Left kidney (tissue), 8 donors: Measurements from ENCODE around the gene TBP. TPM values are rescaled to one million over a fixed set of nuclear protein-coding genes. Genes with fewer than 3 reads are reported as not detected.
A peak's percentile ranks its signal among the peaks of the same experiment; 100 is the strongest.
"Not testable (repeated sequence)": the region's sequence is repeated elsewhere in the genome, so short reads cannot be mapped to it uniquely, and the experiment has no call there.

Experiments
- DNase-seq: peaks from one replicate; pipeline ENCODE4 v3.0.0-alpha.2; 2013
- long read RNA-seq, 8 donors: transcript quantifications; one replicate each; lab custom pipeline, GENCODE V29; 2026
- polyA plus RNA-seq: library from polyadenylated mRNA; unstranded; fragments of 120-200 nt; gene quantifications from one replicate; pipeline ENCODE4 v1.2.1, GENCODE V29; 2013; ENCODE audit not compliant: insufficient read length

TBP gene
- 28.2 TPM for polyA plus RNA-seq
- long read RNA-seq, donor 1, partial matches to known transcripts = 43 of 46 reads
- long read RNA-seq, donor 1, other reads (novel, unspliced or antisense) = 0 of 46 reads
- long read RNA-seq, donor 2, partial matches to known transcripts = 5 of 8 reads
- long read RNA-seq, donor 2, other reads (novel, unspliced or antisense) = 0 of 8 reads
- long read RNA-seq, donor 3, partial matches to known transcripts = 113 of 119 reads
- long read RNA-seq, donor 3, other reads (novel, unspliced or antisense) = 0 of 119 reads
- long read RNA-seq, donor 4 = 0 reads
- long read RNA-seq, donor 5, transcript TBP-202 (8 exons, 1,903 nt) = major isoform, 6 of 18 reads
- long read RNA-seq, donor 5, partial matches to known transcripts = 7 of 18 reads
- long read RNA-seq, donor 5, other reads (novel, unspliced or antisense) = 0 of 18 reads
- long read RNA-seq, donor 6, partial matches to known transcripts = 32 of 33 reads
- long read RNA-seq, donor 6, other reads (novel, unspliced or antisense) = 0 of 33 reads
- long read RNA-seq, donor 7, transcript TBP-202 (8 exons, 1,903 nt) = major isoform, 5 of 36 reads
- long read RNA-seq, donor 7, partial matches to known transcripts = 29 of 36 reads
- long read RNA-seq, donor 7, other reads (novel, unspliced or antisense) = 0 of 36 reads
- long read RNA-seq, donor 8, partial matches to known transcripts = 6 of 7 reads
- long read RNA-seq, donor 8, other reads (novel, unspliced or antisense) = 0 of 7 reads

DNA sequence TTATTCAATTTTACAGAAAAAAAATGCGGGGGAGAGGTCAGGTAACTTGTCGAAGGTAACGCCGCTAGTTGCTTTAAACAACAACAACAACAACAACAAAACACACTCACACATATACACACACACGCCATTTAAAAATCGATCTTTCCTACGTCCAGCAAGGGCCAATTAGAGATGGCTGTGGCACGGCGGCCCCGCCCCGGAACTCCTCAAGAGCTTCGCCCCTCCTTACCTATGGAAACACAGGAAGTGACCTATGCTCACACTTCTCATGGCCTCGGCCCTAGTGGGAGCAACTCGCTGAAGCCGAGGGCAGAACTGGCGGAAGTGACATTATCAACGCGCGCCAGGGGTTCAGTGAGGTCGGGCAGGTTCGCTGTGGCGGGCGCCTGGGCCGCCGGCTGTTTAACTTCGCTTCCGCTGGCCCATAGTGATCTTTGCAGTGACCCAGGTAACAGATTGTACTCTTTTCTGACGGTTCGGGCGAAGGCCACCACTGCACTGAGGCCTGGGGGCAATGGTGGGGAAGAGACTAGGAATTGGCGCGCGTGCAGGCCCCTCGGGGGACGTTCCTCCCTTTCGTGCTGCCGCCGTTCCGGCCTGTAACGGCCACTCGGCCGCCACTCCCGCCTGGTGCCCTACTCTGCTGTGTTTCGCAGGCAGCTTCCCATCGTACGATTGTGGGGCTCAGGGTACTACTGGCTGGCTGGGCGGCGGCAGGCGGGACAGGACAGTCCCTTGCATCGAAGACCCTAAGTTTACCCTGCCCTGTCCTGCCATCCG is at the start of gene TBP:
Gene TBP, plus strand, starts transcription at position 357 of the 783 bp plus-strand sequence. CDS start 2,661 bp downstream, outside the sequence.
- peak; percentile 97 for DNase-seq

DNA sequence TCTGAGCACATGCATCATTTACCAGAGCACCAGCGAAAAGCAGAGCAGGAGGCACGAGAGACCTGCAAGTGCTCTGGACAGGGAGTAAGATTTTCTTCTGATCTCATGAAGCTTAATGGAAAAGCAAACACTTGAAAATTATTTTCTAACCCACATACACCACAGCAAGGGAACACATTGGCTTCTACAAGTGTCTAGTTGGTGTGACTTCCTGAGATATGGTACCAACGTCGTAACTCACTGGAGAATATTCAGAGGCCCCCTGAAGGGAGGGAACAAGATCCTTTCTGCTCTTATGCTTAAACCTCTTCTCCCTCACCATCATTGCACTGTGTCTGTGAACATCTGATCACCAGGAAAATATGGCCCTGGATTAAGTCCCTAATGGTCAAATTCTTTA is 49.7 kb upstream of the TBP start:
- no peak for DNase-seq

DNA sequence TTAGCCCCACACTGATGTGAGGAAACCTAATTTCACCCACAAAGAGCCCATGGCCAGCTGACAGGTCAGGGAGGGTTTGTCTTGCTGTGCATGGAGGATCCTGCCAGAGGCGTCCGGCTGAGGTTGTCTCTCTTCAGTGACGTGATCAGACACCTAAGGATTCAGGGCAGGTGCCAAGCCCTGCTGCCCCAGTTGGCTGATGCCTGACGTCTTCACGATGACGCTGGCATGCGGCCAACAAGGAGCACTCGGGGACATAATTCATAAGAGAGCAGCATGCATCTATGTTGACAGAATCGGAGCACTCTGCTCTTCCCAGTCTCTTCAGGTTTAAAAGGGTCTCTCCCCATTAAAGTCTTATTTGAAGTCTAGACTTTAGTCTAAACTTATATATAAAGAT is 48.9 kb upstream of the TBP start:
- no peak for DNase-seq

DNA sequence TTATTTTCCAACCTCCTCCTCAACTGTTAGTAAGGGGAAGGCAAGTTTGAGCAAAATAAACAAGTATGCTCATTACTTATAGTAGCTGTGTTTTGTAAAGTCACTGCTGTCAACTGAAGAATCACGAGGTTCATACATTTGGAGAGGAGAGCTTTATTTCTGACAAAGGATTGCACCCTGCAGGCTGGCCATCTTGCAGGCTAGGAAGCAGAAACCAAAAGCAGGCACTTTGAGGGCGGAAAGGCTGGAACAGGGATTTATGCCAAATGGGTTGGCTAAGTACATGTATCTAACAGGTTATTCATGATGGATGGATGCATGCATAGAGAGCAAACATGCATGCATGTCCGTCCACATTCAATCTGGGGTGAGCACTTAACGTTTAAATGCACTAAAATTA is 47.7 kb upstream of the TBP start:
- DNase-seq = no peak

DNA sequence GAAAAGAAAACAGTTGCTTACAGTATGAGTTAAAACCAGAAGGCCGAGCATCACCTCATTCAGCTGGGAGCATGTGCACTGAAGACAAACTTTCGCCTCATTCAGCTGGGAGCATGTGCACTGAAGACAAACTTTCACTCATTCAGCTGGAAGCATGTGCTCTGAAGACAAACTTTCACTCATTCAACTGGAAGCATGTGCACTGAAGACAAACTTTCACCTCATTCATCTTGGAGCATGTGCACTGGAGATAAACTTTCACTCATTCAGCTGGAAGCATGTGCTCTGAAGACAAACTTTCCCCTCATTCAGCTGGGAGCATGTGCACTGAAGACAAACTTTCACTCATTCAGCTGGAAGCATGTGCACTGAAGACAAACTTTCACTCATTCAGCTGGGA is 46.4 kb upstream of the TBP start:
- not testable (repeated sequence) for DNase-seq

DNA sequence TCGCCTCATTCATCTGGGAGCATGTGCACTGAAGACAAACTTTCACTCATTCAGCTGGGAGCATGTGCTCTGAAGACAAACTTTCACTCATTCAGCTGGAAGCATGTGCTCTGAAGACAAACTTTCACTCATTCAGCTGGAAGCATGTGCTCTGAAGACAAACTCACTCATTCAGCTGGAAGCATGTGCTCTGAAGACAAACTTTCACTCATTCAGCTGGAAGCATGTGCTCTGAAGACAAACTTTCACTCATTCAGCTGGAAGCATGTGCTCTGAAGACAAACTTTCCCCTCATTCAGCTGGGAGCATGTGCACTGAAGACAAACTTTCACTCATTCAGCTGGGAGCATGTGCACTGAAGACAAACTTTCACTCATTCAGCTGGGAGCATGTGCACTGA is 45.9 kb upstream of the TBP start:
- not testable (repeated sequence) for DNase-seq

DNA sequence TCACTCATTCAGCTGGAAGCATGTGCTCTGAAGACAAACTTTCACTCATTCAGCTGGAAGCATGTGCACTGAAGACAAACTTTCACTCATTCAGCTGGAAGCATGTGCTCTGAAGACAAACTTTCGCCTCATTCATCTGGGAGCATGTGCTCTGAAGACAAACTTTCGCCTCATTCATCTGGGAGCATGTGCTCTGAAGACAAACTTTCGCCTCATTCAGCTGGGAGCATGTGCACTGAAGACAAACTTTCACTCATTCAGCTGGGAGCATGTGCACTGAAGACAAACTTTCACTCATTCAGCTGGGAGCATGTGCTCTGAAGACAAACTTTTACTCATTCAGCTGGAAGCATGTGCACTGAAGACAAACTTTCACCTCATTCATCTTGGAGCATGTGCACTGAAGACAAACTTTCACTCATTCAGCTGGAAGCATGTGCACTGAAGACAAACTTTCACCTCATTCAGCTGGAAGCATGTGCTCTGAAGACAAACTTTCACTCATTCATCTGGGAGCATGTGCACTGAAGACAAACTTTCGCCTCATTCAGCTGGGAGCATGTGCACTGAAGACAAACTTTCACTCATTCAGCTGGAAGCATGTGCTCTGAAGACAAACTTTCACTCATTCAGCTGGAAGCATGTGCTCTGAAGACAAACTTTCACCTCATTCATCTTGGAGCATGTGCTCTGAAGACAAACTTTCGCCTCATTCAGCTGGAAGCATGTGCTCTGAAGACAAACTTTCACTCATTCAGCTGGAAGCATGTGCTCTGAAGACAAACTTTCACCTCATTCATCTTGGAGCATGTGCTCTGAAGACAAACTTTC is 45.1 kb upstream of the TBP start:
- not testable (repeated sequence) for DNase-seq

DNA sequence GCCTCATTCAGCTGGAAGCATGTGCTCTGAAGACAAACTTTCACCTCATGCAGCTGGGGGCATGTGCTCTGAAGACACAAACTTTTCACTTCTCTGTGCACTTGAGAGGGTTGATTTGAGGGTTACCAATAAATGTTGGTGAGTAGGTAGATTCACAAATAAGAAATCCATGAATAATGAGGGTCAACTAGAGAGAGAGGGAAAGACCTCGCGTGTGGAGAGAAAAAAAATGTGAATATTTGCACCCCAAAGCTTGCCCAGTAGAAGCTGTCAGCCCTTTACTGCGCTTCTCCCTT is 44.5 kb upstream of the TBP start:
- DNase-seq = no peak

DNA sequence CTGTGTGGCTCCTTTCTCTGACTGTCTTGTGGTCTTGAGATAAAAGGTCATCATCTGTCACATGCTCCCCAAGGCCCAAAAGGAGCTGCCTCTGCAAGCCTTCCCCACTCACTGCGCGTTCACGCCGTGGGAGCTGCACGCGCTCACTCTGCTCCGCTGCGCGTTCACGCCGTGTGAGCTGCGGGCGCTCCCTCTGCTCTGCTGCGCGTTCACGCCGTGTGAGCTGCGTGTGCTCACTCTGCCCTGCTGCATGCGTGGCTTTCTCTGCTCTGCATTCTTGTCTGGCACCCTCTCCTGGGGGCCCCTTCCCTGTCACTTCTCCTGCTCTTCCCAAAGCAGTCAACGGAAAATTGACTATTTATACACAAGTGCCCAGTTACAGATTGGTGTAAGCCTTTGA is 43.5 kb upstream of the TBP start:
- no peak for DNase-seq

DNA sequence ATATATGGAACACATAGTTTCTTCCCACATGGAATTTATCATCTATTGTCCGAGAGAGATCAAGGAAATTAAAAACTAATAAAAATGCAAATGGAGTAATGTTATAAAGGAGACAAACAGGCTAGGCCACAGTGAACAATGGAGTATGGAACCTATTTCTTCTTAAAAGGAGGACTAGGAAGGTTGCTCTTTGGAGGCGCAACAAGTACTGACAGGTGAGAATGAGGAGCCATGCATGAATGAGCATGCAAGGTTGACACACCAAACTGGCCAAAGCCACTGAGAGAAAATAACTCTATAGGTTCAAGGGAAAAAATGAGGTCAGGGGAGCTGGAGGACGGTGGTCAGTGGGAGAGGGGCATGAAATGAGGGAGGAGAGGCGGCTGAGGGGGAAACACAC is 41.9 kb upstream of the TBP start:
- DNase-seq = no peak

DNA sequence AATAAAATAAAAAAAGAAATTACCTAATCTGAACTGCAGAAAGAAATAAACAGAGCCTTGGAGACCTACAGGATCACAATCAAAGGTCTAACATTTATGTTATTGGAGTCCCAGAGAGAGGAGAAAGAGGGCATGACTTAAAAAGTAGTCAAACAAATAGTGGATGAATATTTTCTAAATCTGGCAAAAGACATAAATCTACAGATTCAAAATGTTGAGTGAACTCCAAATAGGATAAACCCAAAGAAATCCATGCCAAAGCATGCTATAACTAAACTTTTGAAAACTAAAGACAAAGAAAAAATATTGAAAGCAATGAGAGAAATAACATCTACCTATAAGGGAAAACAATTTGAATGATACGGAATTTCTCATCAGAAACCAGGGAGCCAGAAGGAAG is 39.3 kb upstream of the TBP start:
- no peak for DNase-seq

DNA sequence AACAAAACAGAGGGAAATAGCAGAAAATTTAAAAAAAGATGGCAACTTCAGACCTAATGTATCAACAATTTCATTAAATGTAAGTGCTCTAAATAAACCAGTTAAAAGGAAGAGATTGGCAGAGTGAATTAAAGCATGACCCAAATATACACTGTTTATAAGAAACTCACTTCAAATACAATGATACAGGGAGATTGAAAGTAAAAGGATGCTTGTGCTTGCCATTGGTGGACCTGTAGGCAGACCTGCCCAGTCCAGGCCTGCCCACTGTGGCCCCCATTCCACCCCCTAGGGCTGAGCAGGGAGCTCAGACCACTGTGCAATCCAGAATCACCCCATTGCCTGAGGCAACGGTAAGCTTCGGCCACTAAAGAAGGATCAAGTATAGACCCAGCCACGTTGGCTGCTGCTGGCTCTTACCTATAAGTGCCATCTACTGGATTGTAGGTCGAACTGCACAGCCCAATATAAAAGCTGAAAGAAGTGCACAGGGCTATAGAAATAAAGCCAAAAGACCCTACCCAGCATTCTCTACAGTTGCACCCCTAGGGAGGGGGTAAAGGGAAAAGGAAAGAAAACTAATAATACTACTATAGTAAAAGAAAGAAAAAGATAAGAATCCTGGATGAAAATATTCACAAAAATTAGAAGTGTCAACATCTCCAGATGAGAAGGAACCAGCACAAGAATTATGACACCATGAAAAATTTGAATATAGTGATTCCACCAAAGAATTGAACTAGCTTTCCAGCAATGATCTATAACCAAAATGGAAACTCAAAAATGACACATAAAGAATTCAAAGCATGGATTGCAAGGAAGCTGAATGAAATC is 37.2 kb upstream of the TBP start:
- DNase-seq = peak; percentile 21

DNA sequence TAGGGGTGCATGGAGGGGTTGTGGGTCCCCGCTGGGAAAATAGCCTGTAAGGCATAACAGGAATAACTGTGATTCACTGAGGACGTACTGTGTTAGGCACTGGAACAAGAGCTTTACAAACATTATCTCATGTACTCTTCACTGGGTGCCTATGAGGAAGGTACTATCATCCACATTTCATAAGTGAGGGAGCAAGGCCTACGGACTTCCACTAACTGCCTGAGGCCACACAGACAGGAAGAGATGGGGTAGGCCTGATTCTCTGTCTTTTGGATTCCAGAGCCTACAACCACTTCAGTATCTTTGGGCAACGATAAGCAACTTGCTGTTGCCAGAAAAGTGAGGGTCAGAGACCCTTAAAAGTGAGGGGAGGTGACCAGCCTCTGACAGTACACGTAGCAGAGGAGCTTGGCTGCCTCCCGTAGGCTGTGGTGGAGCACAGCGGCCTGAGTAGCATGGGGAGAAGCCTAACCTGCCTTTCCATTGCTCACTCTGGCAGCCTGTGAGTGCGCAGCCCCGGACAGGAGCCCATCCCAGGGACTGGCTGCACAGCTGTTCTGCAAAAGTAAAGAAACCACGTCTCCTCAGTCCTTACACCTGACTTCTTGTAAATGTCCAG is 31.5 kb upstream of the TBP start:
- DNase-seq = no peak

DNA sequence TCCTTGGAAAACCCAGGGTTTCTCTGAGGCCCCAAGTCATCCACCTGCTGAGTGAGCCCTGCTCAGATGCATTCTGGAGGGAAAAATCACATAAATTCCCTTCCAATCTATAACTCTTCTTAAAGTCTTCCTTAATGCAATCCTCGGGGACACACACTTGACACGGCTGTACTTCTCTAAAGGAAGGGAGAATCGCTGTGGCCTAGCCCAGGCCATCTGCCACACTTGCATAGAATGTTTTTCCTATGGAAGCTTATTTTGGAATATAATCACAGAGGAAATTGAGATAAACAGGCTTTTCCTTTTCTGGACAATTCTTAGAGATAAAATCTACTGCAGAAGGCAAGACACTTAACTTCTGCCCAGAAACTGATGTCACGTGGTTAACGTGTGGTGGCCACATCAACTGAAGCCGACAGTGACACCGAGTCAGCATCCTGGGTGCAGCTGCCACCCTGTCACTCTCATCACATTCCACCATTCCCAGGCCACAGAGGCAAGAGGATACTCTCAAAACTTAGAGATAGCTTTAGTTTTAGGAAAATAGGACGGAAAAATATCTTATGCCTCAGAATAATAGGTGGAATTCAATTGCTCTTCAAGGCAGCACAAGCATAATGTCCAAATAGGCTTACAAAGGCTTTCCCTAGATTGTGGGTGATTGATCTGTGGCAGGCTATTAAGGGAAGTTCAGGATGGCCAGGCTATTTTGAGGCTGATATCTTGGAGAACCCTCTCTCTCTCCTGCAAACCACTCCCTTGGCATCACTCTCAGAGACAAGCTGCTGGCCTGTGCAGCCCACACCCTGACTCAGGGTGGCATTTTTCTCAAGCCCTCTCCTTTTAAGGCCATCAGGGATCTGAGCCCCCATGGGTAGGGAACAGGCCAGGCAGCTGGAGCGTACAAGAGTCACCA is 30.7 kb upstream of the TBP start:
- DNase-seq = no peak

DNA sequence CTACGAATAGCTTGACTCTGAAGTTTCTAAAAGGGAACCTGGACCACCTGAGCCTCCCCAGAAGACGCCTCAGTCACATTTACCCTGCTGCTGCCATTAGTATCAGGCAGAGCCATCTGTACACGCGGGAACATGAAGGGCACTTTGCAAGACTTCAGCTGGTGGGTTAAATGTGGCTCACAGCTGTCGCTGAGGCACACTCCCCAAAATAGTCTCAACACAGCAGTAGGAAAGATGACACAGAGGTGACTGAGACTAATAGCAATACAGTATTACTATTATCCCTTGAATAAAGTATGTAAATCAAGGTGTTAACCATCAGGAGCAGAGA is 30.0 kb upstream of the TBP start:
- no peak for DNase-seq

DNA sequence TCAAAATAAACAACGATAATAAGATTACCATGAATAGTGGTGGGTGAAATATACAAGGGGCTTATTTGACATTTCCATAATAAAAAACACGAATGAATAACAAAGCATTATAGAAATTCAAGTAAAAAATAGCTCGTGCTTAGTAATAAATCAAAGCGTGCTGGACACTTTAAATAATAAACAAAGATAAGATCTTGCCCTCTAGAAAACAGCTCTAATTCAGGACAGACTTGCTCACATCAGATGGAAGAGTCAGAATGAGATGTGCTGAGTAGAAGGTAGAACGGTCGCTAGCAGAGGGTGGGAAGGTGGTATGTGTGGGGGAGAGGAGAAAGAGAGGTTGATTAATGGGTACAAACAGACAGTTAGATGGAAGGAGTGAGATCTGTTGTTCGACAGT is 28.4 kb upstream of the TBP start:
- no peak for DNase-seq

DNA sequence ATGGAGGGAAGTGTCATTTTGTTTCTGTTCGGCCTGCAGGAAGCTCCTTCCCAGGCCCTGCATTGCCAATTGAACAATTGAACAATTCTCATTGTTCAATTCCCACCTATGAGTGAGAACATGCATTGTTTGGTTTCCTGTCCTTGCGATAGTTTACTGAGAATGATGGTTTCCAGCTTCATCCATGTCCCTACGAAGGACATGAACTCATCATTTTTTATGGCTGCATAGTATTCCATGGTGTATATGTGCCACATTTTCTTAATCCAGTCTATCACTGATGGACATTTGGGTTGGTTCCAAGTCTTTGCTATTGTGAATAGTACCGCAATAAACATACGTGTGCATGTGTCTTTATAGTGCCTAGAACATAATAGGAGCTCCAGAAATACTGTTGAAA is 26.2 kb upstream of the TBP start:
- DNase-seq = not testable (repeated sequence)

DNA sequence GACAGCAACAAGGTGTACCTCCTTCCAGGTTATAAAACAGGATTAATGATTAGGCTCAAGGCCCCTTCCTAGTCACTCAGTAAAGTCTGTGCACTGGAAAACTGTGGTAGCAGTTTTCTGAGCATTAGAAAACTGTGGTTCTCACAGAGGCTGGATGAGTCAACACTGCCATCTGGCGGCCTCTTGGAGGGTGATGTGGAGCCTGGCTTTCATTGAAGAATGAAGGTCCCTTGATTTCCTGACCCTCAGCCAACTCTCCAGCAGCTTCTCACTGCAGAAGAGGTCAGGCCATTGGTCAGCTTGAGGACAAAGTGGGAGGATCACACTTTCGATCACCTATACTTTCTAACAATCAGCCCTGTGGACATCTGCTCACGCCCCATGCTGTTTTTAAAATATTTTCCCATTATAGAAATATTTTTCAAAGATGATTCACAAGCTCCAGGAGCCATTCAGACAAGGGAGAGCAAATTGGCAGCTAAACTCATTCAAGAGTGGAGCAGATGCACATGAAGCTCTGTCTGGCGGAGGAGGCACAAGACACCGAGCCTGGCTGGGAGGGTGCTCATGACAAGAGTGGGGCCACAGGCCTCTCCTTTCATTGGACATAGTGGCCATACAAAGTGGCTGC is 24.2 kb upstream of the TBP start:
- DNase-seq = peak; percentile 79

DNA sequence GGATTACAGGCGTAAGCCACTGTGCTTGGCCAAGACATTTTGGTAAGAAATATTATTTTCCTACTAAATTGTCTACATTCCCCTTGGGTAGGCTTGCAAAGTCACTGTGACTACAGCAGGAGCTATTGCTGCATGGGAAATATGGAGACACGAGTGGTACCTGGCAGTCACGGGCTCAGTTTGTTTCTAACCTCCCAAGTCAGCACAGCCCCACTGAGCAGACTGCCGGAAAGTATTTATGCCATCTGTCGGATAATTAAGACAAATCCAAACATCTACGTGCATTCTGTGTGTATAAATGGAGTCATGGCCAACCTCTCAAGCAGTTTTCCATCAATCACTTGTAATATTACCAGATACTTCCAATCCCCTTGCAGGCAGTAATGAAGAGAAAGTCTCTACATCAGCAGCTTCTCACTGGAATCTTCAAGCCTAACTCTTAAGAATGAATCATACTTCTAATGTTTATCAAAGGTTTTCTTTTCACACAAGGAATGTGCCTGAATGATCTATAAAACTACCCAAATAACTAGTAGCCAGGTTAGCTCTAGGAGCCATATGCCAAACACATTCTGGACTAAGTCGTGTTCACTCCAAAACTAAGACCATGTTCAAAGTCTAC is 21.2 kb upstream of the TBP start:
- DNase-seq = no peak
